Spinal cord (tissue), 10 donors: ENCODE results near the gene ADGRG1. TPM values are rescaled to one million over a fixed set of nuclear protein-coding genes. Genes with fewer than 3 reads are reported as not detected.

ENCODE experiments used
- DNase-seq, 6 donors: peaks; one replicate each; pipeline versions ENCODE4 v3.0.0 to v3.0.0-alpha.2; 2013 to 2015; ENCODE audit warnings: low spot score in 6 of 6, low read depth in 4 of 6
- H3K27ac ChIP-seq: one replicate; pipeline ENCODE4 v1.5.1; 2013; ENCODE audit warnings: low read depth, low read length, control low read depth
- H3K27me3 ChIP-seq: one replicate; pipeline ENCODE4 v1.6.1; 2013; ENCODE audit warnings: low read length; ENCODE audit not compliant: control insufficient read depth, insufficient read depth
- H3K36me3 ChIP-seq: one replicate; pipeline ENCODE4 v1.6.1; 2013; ENCODE audit warnings: low read length; ENCODE audit not compliant: control insufficient read depth, insufficient read depth
- H3K4me1 ChIP-seq: one replicate; pipeline ENCODE4 v1.6.1; 2013; ENCODE audit warnings: low read length; ENCODE audit not compliant: control insufficient read depth, insufficient read depth
- H3K4me3 ChIP-seq: one replicate; pipeline ENCODE4 v1.5.1; 2013; ENCODE audit warnings: low read depth, low read length, control low read depth
- H3K9me3 ChIP-seq: one replicate; pipeline ENCODE4 v1.6.1; 2013; ENCODE audit warnings: low read length; ENCODE audit not compliant: control insufficient read depth, insufficient read depth
- WGBS: methylation state at CpG from one replicate; pipeline ENCODE4 v1.1.5; 2013; ENCODE audit warnings: missing lambda C conversion rate; ENCODE audit not compliant: insufficient coverage; 5-methylcytosine and 5-hydroxymethylcytosine counted together
- polyA plus RNA-seq, 2 donors: library from polyadenylated mRNA; unstranded; fragments of 120-200 nt; gene quantifications; one replicate each; pipeline ENCODE4 v1.2.1, GENCODE V29; 2013; ENCODE audit not compliant: insufficient read length in 2 of 2
- total RNA-seq, 2 donors: library from RNA; depleted of rRNA in 1 of 2; stranded (reverse); fragments of 120-200 nt in 1 of 2; fragments of >200 nt in 1 of 2; gene quantifications; one replicate each; pipeline versions ENCODE4 v1.2.3 to v1.2.4, GENCODE V29; 2013 to 2014
- donor health status: healthy.

Gene ADGRG1
- total and polyA plus RNA-seq, 4 donors: 30.1 to 367 (median 189) TPM

- Histone ChIP-seq H3K36me3 (no peaks in the 10 kb centered on the region), H3K4me1 (peaks cover 47% of the 10 kb centered on the region), H3K27ac (no peak overlapping the region), H3K27me3 (no peaks in the 10 kb centered on the region), H3K4me3 (no peak overlapping the region), H3K9me3 (no peaks in the 10 kb centered on the region)
- 81% methylated on average over 9 of the region's 19 CpGs for WGBS
- no peak for DNase-seq
Measured at GRCh38 chr16:57618296-57619132, 9.9 kb upstream of the ADGRG1 start.

- no peak overlapping the region for H3K4me3 ChIP-seq
- peaks cover 54% of the 10 kb centered on the region for H3K4me1 ChIP-seq
- no peaks in the 10 kb centered on the region for H3K36me3 ChIP-seq
- WGBS: 77% methylated on average over 8 of the region's 8 CpGs
- H3K27me3 ChIP-seq: no peaks in the 10 kb centered on the region
- no peak overlapping the region for H3K27ac ChIP-seq
- no peak for DNase-seq
- no peaks in the 10 kb centered on the region for H3K9me3 ChIP-seq
Measured at GRCh38 chr16:57619133-57619605, 9.3 kb upstream of the ADGRG1 start.

- Histone ChIP-seq H3K9me3 (no peaks in the 10 kb centered on the region), H3K4me1 (peaks cover 60% of the 10 kb centered on the region), H3K36me3 (no peaks in the 10 kb centered on the region), H3K4me3 (no peak overlapping the region), H3K27ac (no peak overlapping the region), H3K27me3 (no peaks in the 10 kb centered on the region)
- DNase-seq: no peak
- 90% methylated on average over 14 of the region's 16 CpGs for WGBS
Measured at GRCh38 chr16:57619606-57620334, 8.7 kb upstream of the ADGRG1 start.

- H3K27me3 ChIP-seq: no peaks in the 10 kb centered on the region
- H3K9me3 ChIP-seq: no peaks in the 10 kb centered on the region
- no peaks in the 10 kb centered on the region for H3K36me3 ChIP-seq
- no peak overlapping the region for H3K27ac ChIP-seq
- no peak overlapping the region for H3K4me3 ChIP-seq
- DNase-seq: peak in 1 of 6 donors; percentile 50
- H3K4me1 ChIP-seq: peaks cover 68% of the 10 kb centered on the region
- WGBS: 69% methylated on average over 17 of the region's 27 CpGs
Measured at GRCh38 chr16:57620335-57621231, 7.8 kb upstream of the ADGRG1 start.

- DNase-seq: no peak
- H3K9me3 ChIP-seq: no peaks in the 10 kb centered on the region
- no peak overlapping the region for H3K27ac ChIP-seq
- H3K36me3 ChIP-seq: no peaks in the 10 kb centered on the region
- H3K4me1 ChIP-seq: peaks cover 78% of the 10 kb centered on the region
- 84% methylated on average over 7 of the region's 10 CpGs for WGBS
- H3K4me3 ChIP-seq: no peak overlapping the region
- H3K27me3 ChIP-seq: no peaks in the 10 kb centered on the region
Measured at GRCh38 chr16:57621521-57622271, 6.7 kb upstream of the ADGRG1 start.

GRCh38 chr16:57622361-57623250 is 5.8 kb upstream of the ADGRG1 start:
- no peaks in the 10 kb centered on the region for H3K36me3 ChIP-seq
- H3K27me3 ChIP-seq: no peaks in the 10 kb centered on the region
- H3K4me3 ChIP-seq: no peak overlapping the region
- WGBS: 64% methylated on average over 16 of the region's 16 CpGs
- peak in 1 of 6 donors; percentile 58 for DNase-seq
- no peaks in the 10 kb centered on the region for H3K9me3 ChIP-seq
- peaks cover 87% of the 10 kb centered on the region for H3K4me1 ChIP-seq
- H3K27ac ChIP-seq: peak overlapping the region; percentile 8

GRCh38 chr16:57623251-57624043 is 5.0 kb upstream of the ADGRG1 start:
- no peaks in the 10 kb centered on the region for H3K36me3 ChIP-seq
- no peaks in the 10 kb centered on the region for H3K27me3 ChIP-seq
- peaks cover 95% of the 10 kb centered on the region for H3K4me1 ChIP-seq
- peak in 2 of 6 donors; percentile 55 to 75 for DNase-seq
- 62% methylated on average over 15 of the region's 17 CpGs for WGBS
- no peak overlapping the region for H3K4me3 ChIP-seq
- no peaks in the 10 kb centered on the region for H3K9me3 ChIP-seq
- peak overlapping the region; percentile 73 for H3K27ac ChIP-seq
